Mammary epithelial cell (primary cell): ENCODE measurements around the gene PM20D1.

Experiments
- EZH2 ChIP-seq: IDR thresholded peaks from 2 replicates; pipeline ENCODE4 v1.6.1; 2012; ENCODE audit warnings: low read length, inconsistent platforms, borderline replicate concordance
- TF ChIP-seq, protein P1 (sequence below), 2 donors: IDR thresholded peaks in 1 of 2; conservative IDR thresholded peaks in 1 of 2; 2 replicates each; pipeline ENCODE4 v1.5.1; 2011 to 2012; ENCODE audit warnings: inconsistent platforms in 2 of 2, low read length in 2 of 2, mild to moderate bottlenecking in 2 of 2, control low read depth in 1 of 2, low read depth in 1 of 2; ENCODE audit not compliant: insufficient read depth in 1 of 2; ENCODE audit errors: extremely low read depth in 1 of 2

DNA sequence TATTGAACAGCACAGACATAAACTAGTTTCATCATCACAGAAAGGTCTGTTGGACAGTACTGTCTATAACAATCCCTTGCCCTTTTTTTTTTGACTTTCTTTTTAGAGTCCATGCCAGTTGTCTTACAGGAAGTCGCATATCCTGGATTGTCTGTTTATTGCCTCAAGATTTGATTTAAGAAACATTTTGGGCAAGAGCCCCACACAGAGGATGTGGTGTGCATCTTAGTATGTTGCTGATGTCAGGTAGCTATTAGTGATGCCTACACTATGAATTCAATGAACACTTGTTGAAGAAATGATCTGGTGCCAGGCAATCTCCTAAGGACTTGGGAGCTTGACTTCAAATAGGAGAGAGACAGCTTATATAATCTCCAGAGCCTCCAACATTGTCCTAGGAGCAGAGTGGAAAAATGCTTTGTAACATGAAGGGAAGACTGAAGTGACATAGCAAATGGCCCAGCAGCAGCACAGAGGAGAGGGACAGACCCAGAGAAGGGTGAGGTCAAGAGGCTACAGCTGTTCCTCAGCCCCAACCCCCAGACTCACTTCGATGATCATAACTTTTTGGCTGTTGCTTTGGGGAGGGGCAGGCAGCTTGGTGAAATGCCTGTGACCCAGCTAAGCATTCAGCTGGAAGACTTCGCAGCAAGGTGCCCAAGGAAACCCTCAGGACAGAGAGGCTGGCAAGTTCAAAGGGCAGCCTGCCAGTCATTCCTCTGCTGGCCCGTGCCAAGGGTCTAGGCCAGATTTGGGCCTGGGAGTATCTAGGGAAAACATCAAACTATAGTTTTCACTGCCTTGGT, 67.1 kb downstream of the PM20D1 start:
- TF ChIP-seq, protein P1, sequence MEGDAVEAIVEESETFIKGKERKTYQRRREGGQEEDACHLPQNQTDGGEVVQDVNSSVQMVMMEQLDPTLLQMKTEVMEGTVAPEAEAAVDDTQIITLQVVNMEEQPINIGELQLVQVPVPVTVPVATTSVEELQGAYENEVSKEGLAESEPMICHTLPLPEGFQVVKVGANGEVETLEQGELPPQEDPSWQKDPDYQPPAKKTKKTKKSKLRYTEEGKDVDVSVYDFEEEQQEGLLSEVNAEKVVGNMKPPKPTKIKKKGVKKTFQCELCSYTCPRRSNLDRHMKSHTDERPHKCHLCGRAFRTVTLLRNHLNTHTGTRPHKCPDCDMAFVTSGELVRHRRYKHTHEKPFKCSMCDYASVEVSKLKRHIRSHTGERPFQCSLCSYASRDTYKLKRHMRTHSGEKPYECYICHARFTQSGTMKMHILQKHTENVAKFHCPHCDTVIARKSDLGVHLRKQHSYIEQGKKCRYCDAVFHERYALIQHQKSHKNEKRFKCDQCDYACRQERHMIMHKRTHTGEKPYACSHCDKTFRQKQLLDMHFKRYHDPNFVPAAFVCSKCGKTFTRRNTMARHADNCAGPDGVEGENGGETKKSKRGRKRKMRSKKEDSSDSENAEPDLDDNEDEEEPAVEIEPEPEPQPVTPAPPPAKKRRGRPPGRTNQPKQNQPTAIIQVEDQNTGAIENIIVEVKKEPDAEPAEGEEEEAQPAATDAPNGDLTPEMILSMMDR (conservative IDR thresholded peaks at IDR 0.05 in 1 of 2, IDR thresholded peaks at IDR 0.05 in 1 of 2; ENCODE audit: extremely low read depth in 1 of 2, insufficient read depth in 1 of 2, low read depth in 1 of 2, low read length in 2 of 2), result no peak
- no peak for TF ChIP-seq EZH2
